ENCODE data around the gene MRPL9. TPM values are rescaled to one million over a fixed set of nuclear protein-coding genes. Genes with fewer than 3 reads are reported as not detected.

Gene MRPL9
- total RNA-seq, 4 donors from 2014 or later = 61.4 to 74.7 (median 65.6) TPM

DNA sequence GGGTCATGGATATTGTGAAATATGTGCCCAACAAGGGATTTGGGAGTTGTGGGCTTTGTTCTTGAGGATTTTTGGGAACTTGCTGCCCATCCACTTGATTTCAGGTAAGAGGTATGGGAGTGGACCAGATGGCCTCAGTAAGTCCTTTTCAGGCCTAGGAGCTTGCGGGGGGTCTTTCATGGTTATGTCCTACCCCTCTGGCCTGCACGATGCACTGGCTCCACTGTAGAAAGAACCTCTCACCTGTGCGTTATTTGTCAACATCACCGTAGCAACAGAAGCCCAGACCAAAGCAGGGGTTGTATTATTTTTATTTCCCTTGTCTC, 33.4 kb downstream of the MRPL9 start:
- intact Hi-C loops (cut with DNase I; ENCODE audit: low total_unique reads) (no loop called here), in situ Hi-C loops (cut with MboI; ENCODE audit: low sequenced_read_pairs in 4 of 4) (loop anchor here (5.0 to 25.0 kb wide), 5 partner anchors 133 to 293 kb away; no protein-coding TSS in a partner anchor)
- no peak overlapping the region for H3K4me3 ChIP-seq
- DNase-seq = no peak
- H3K9me3 ChIP-seq = no peaks in the 10 kb centered on the region
- TF ChIP-seq CTCF (IDR thresholded peaks at IDR 0.05 in 4 of 5, conservative IDR thresholded peaks at IDR 0.05 in 1 of 5) (no peak), POLR2A (IDR thresholded peaks at IDR 0.05) (no peak)
- peaks cover 8 to 12% of the 10 kb centered on the region in 2 donors for H3K4me1 ChIP-seq
- ATAC-seq = no peak
- no peak overlapping the region for H3K27ac ChIP-seq
- H3K27me3 ChIP-seq = no peaks in the 10 kb centered on the region
- no peaks in the 10 kb centered on the region for H3K36me3 ChIP-seq

DNA sequence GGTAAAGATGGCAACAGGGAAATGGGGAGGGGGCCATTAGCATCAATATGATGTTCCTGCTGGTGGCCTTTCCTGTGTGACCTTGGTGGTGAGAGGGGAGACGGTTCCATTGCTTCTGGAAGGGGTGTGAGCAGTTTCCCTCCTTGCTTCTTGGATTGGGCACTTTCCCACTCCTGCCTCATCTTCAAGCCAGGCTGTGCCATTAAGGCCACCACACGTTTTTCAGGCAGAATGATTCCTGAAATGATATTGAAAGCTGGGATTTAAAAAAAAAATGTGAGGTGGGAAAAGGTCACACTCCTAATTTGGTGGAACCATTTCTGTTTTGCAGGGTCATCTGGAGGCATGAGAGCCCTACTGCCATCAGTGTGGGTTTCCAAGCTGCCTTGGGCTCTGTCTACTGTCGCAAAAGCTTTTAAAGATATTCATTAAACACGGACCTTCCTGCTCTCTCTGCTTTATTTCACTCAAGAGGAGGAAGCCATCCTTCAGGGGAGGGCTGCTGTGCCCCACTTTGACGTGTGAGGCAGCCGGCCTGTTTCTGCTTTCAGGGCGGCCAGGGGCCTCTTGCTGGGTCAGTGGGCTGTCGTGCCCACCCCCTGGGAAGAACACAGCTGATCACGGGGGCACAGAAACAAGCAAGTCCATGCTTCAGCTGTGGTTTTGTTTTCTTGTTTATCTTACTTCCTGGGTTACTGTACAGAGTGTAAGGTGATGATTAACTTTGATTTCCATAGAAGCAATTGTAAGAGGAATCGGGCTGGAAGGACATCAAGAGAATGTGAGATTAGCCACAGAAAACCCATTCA, 33.9 kb downstream of the MRPL9 start:
- no peak overlapping the region for H3K27ac ChIP-seq
- H3K4me1 ChIP-seq = peaks cover 8 to 12% of the 10 kb centered on the region in 2 donors
- DNase-seq (no peak), ATAC-seq (no peak)
- no peaks in the 10 kb centered on the region for H3K27me3 ChIP-seq
- H3K9me3 ChIP-seq = no peaks in the 10 kb centered on the region
- no peaks in the 10 kb centered on the region for H3K36me3 ChIP-seq
- no peak overlapping the region for H3K4me3 ChIP-seq
- intact Hi-C loops (cut with DNase I; ENCODE audit: low total_unique reads) = no loop called here
- TF ChIP-seq POLR2A (IDR thresholded peaks at IDR 0.05) = no peak
- TF ChIP-seq CTCF (IDR thresholded peaks at IDR 0.05 in 4 of 5, conservative IDR thresholded peaks at IDR 0.05 in 1 of 5) = no peak
- in situ Hi-C loops (cut with MboI; ENCODE audit: low sequenced_read_pairs in 4 of 4) = loop anchor here in 2 of 4 donors (25.0 kb wide), 1 partner anchor 292 kb away; no protein-coding TSS in a partner anchor

GRCh38 chr1:151728151-151729054, 34.9 kb downstream of the MRPL9 start:
- peaks cover 8 to 12% of the 10 kb centered on the region in 2 donors for H3K4me1 ChIP-seq
- H3K27ac ChIP-seq = no peak overlapping the region
- H3K9me3 ChIP-seq = no peaks in the 10 kb centered on the region
- no peak for TF ChIP-seq POLR2A (IDR thresholded peaks at IDR 0.05)
- no peak for TF ChIP-seq CTCF (IDR thresholded peaks at IDR 0.05 in 4 of 5, conservative IDR thresholded peaks at IDR 0.05 in 1 of 5)
- no peaks in the 10 kb centered on the region for H3K27me3 ChIP-seq
- no peaks in the 10 kb centered on the region for H3K36me3 ChIP-seq
- ATAC-seq (no peak), DNase-seq (no peak)
- in situ Hi-C loops (cut with MboI; ENCODE audit: low sequenced_read_pairs in 4 of 4) = loop anchor here in 2 of 4 donors (25.0 kb wide), 1 partner anchor 291 kb away; no protein-coding TSS in a partner anchor
- no peak overlapping the region for H3K4me3 ChIP-seq
- intact Hi-C loops (cut with DNase I; ENCODE audit: low total_unique reads) = no loop called here

GRCh38 chr1:151723726-151724370, 39.4 kb downstream of the MRPL9 start:
- Histone ChIP-seq H3K4me1 (peaks cover 20 to 22% of the 10 kb centered on the region in 2 donors), H3K4me3 (no peak overlapping the region), H3K27ac (no peak overlapping the region), H3K27me3 (no peaks in the 10 kb centered on the region), H3K9me3 (no peaks in the 10 kb centered on the region), H3K36me3 (no peaks in the 10 kb centered on the region)
- no peak for ATAC-seq
- in situ Hi-C loops (cut with MboI; ENCODE audit: low sequenced_read_pairs in 4 of 4) (no loop called here), intact Hi-C loops (cut with DNase I; ENCODE audit: low total_unique reads) (loop anchor here (5.0 kb wide), 2 partner anchors 112 to 113 kb away; partner anchors contain the start of genes C2CD4D and SNX27)
- DNase-seq = no peak
- TF ChIP-seq CTCF (IDR thresholded peaks at IDR 0.05 in 4 of 5, conservative IDR thresholded peaks at IDR 0.05 in 1 of 5) (no peak), POLR2A (IDR thresholded peaks at IDR 0.05) (no peak)

Measured in gastrocnemius medialis (tissue), 4 donors.